Pancreas (tissue), 10 donors: ENCODE data around the gene IL17REL. TPM values are rescaled to one million over a fixed set of nuclear protein-coding genes. Genes with fewer than 3 reads are reported as not detected.

Source experiments
- ATAC-seq, 4 donors: fragments of 200-7000 bp; cut with Tn5 transposase; one replicate each; pipeline versions ENCODE4 v1.8.0 to v1.9.1; 2020; ENCODE audit warnings: mild to moderate bottlenecking in 4 of 4, moderate library complexity in 4 of 4
- DNase-seq, 6 donors: peaks; one replicate each; pipeline ENCODE4 v3.0.0-alpha.2; 2020
- FAIRE-seq: peaks from 2 replicates; lab custom pipeline; 2012; peaks lifted over from hg19 to GRCh38; lab: Jason Lieb, UNC
- H3K27ac ChIP-seq, 4 donors: fragments of 200-600 bp; sonication (generic); 1 replicate in 3 of 4; 2 replicates in 1 of 4; pipeline versions ENCODE4 v1.5.0 to v1.8.0; 2020
- H3K27me3 ChIP-seq, 4 donors: fragments of 200-600 bp; one replicate each; pipeline ENCODE4 v1.8.0; 2021
- H3K36me3 ChIP-seq, 3 donors: fragments of 200-600 bp; sonication (generic) in 1 of 3; one replicate each; pipeline versions ENCODE4 v1.5.0 to v1.8.0; 2020 to 2021
- H3K4me1 ChIP-seq, 3 donors: fragments of 200-600 bp; one replicate each; pipeline ENCODE4 v1.8.0; 2021
- H3K4me3 ChIP-seq, 4 donors: fragments of 200-600 bp; sonication (generic) in 2 of 4; one replicate each; pipeline versions ENCODE4 v1.5.0 to v1.8.0; 2020 to 2021
- H3K9me3 ChIP-seq, 4 donors: fragments of 200-600 bp; one replicate each; pipeline ENCODE4 v1.8.0; 2021
- CTCF ChIP-seq, 4 donors: fragments of 200-600 bp; sonication (generic) in 3 of 4; IDR thresholded peaks; one replicate each; pipeline versions ENCODE4 v1.5.0 to v1.8.0; 2021; ENCODE audit warnings: antibody characterized with exemption in 4 of 4
- WGBS, 2 donors: extraction: QIAGEN DNeasy Blood & Tissue Kit; methylation state at CpG; one replicate each; pipeline ENCODE4 v1.1.7; 2013; 5-methylcytosine and 5-hydroxymethylcytosine counted together
- intact Hi-C, 3 donors: fragments of 100-400 bp; cut with DNase I; formaldehyde crosslinking; loops; one replicate each; pipeline versions ENCODE4 v1.11.1 to v1.14.2; 2022
- polyA plus RNA-seq, 2 donors: library from polyadenylated mRNA; stranded (reverse); fragments of 200-250 nt; gene quantifications; one replicate each; pipeline ENCODE4 v1.2.3, GENCODE V29; 2013
- total RNA-seq, 6 donors: library from RNA; stranded (reverse); fragmentation: NEBNext Ultra II Directional in 4 of 6; extraction: Animal tissue kit (Norgen Biotek cat#: 25700) in 4 of 6; gene quantifications; one replicate each; pipeline versions ENCODE4 v1.2.1 to v1.2.4, GENCODE V29; 2021 to 2023
- donor health status: healthy with polysubstance abuse.
- donor health status: DM: no; HTN: no; CAD: no; lungs with moderate emphysema.
- donor health status: DM: no; HTN: no; CAD: no.
- donor health status: control.
- donor health status: control.
- donor health status: Bipolar disorder and iron deficiency.
- donor health status: DM: yes; HTN: yes; CAD: no.
- donor health status: DM: no; HTN: no; CAD: no.
- donor health status: DM: no; HTN: no; CAD: no.
- donor health status: DM: yes; HTN: yes; CAD: no.

Gene IL17REL
- total and polyA plus RNA-seq, 8 donors, result not detected

- intact Hi-C loops, result no loop called here
- H3K9me3 ChIP-seq, result no peaks in the 10 kb centered on the region
- WGBS, 2 donors, result 50 to 56% methylated on average over 16 of the region's 16 CpGs
- no peaks in the 10 kb centered on the region for H3K36me3 ChIP-seq
- H3K4me3 ChIP-seq, result no peak overlapping the region
- FAIRE-seq, result no peak
- peaks cover 0 to 17% (median 4%) of the 10 kb centered on the region in 4 donors for H3K27me3 ChIP-seq
- no peaks in the 10 kb centered on the region for H3K4me1 ChIP-seq
- H3K27ac ChIP-seq, result no peak overlapping the region
- no peak for ATAC-seq
- TF ChIP-seq CTCF (IDR thresholded peaks at IDR 0.05), result no peak
- peak in 1 of 6 donors; percentile 59 for DNase-seq
These were observed 1.5 kb upstream of the IL17REL start for GRCh38 chr22:50014053-50014501.

- H3K4me3 ChIP-seq, result no peak overlapping the region
- TF ChIP-seq CTCF (IDR thresholded peaks at IDR 0.05), result no peak
- H3K4me1 ChIP-seq, result no peaks in the 10 kb centered on the region
- no peaks in the 10 kb centered on the region for H3K36me3 ChIP-seq
- peak in 2 of 6 donors; percentile 8 to 47 for DNase-seq
- H3K27me3 ChIP-seq, result peaks cover 0 to 17% (median 4%) of the 10 kb centered on the region in 4 donors
- FAIRE-seq, result no peak
- no peaks in the 10 kb centered on the region for H3K9me3 ChIP-seq
- intact Hi-C loops, result no loop called here
- no peak for ATAC-seq
- 48 to 49% methylated on average over 18 of the region's 18 CpGs for WGBS, 2 donors
- H3K27ac ChIP-seq, result no peak overlapping the region
These were observed 936 bp downstream of the IL17REL start for GRCh38 chr22:50011447-50012210.

- H3K27me3 ChIP-seq, result peaks cover 0 to 17% (median 4%) of the 10 kb centered on the region in 4 donors
These were observed 1.7 kb downstream of the IL17REL start for GRCh38 chr22:50010676-50011446.

GRCh38 chr22:50009765-50010675, 2.5 kb downstream of the IL17REL start:
- FAIRE-seq, result no peak
- Histone ChIP-seq H3K27ac (no peak overlapping the region), H3K36me3 (no peaks in the 10 kb centered on the region), H3K4me3 (no peak overlapping the region), H3K27me3 (peaks cover 0 to 17% (median 4%) of the 10 kb centered on the region in 4 donors), H3K4me1 (no peaks in the 10 kb centered on the region), H3K9me3 (no peaks in the 10 kb centered on the region)
- no peak for ATAC-seq
- TF ChIP-seq CTCF (IDR thresholded peaks at IDR 0.05), result no peak
- whole genome bisulfite sequencing, 2 donors, result 61 to 68% methylated on average over 40 to 46 of the region's 46 CpGs
- intact Hi-C loops, result no loop called here
- DNase-seq, result peak in 4 of 6 donors; percentile 19 to 76 (median 42)

More at GRCh38 chr22:50010676-50011446, 1.7 kb downstream of the IL17REL start:
- Histone ChIP-seq H3K4me1 (no peaks in the 10 kb centered on the region), H3K9me3 (no peaks in the 10 kb centered on the region), H3K36me3 (no peaks in the 10 kb centered on the region), H3K4me3 (no peak overlapping the region), H3K27ac (no peak overlapping the region)
- WGBS, 2 donors, result 7% methylated on average over 23 to 60 of the region's 61 CpGs
- ATAC-seq, result peak in 1 of 4 donors; percentile 12
- no peak for TF ChIP-seq CTCF (IDR thresholded peaks at IDR 0.05)
- FAIRE-seq, result no peak
- peak in 2 of 6 donors; percentile 51 to 58 for DNase-seq
- intact Hi-C loops, result no loop called here
